Prostate gland (tissue), 2 donors: ENCODE data around the gene FAM114A1. TPM values are rescaled to one million over a fixed set of nuclear protein-coding genes. Genes with fewer than 3 reads are reported as not detected.

Source experiments
- DNase-seq: peaks from one replicate; pipeline ENCODE4 v3.0.0-alpha.2; 2019; ENCODE audit warnings: low spot score
- H3K27ac ChIP-seq, 2 donors: fragments of 200-600 bp; sonication (generic); 2 replicates each; pipeline ENCODE4 v1.5.1; 2017 to 2019
- H3K27me3 ChIP-seq: fragments of 200-600 bp; sonication (generic); replicated peaks from 2 replicates; pipeline ENCODE4 v1.5.1; 2019; ENCODE audit not compliant: insufficient read depth
- H3K36me3 ChIP-seq, 2 donors: fragments of 200-600 bp; sonication (generic); 1 replicate in 1 of 2; 2 replicates in 1 of 2; pipeline versions ENCODE4 v1.5.1 to v1.8.1; 2017 to 2019
- H3K4me1 ChIP-seq: fragments of 200-600 bp; sonication (generic); replicated peaks from 2 replicates; pipeline ENCODE4 v1.5.1; 2019
- H3K4me3 ChIP-seq, 2 donors: fragments of 200-600 bp; sonication (generic); 2 replicates each; pipeline ENCODE4 v1.5.1; 2017 to 2019
- H3K9me3 ChIP-seq: fragments of 200-600 bp; sonication (generic); 2 replicates; pipeline ENCODE4 v1.5.1; 2017
- POLR2A ChIP-seq: fragments of 450-650 bp; IDR thresholded peaks from one replicate; pipeline ENCODE4 v1.6.1; 2016; ENCODE audit warnings: antibody characterized with exemption, mild to moderate bottlenecking
- POLR2AphosphoS5 ChIP-seq: sonication (generic); formaldehyde crosslinking; IDR thresholded peaks from one replicate; pipeline ENCODE4 v1.6.1; 2017; ENCODE audit warnings: antibody characterized with exemption
- WGBS: methylation state at CpG from one replicate; pipeline ENCODE4 v1.1.5; 2018; 5-methylcytosine and 5-hydroxymethylcytosine counted together
- intact Hi-C: fragments of 100-400 bp; cut with DNase I; formaldehyde crosslinking; loops from one replicate; pipeline ENCODE4 v1.14.2; 2022
- total RNA-seq, 2 donors: library from RNA; depleted of rRNA; stranded (reverse); fragments of >200 nt; gene quantifications; one replicate each; pipeline ENCODE4 v1.1.0, GENCODE V29; 2016
- TF ChIP-seq, protein P1 (sequence below), 4 experiments: fragments of 200-600 bp in 2 of 4; fragments of 450-650 bp in 2 of 4; sonication (generic) in 2 of 4; IDR thresholded peaks; 1 replicate in 3 of 4; 2 replicates in 1 of 4; pipeline ENCODE4 v1.5.1; 2016 to 2019; ENCODE audit warnings: antibody characterized with exemption in 4 of 4, mild to moderate bottlenecking in 2 of 4, moderate library complexity in 2 of 4

FAM114A1 gene
- total RNA-seq, 2 donors from 2014 or later: 117 to 118 TPM

- TF ChIP-seq POLR2A: no peak
- Histone ChIP-seq H3K4me1 (no peaks in the 10 kb centered on the region), H3K27me3 (no peaks in the 10 kb centered on the region), H3K4me3 (no peak overlapping the region), H3K9me3 (no peaks in the 10 kb centered on the region), H3K27ac (no peak overlapping the region), H3K36me3 (no peaks in the 10 kb centered on the region)
- no peak for DNase-seq
- WGBS: 85% methylated on average over 7 of the region's 7 CpGs
- intact Hi-C loops: no loop called here
These were observed 108.7 kb downstream of the FAM114A1 start for GRCh38 chr4:38976308-38976707.

DNA sequence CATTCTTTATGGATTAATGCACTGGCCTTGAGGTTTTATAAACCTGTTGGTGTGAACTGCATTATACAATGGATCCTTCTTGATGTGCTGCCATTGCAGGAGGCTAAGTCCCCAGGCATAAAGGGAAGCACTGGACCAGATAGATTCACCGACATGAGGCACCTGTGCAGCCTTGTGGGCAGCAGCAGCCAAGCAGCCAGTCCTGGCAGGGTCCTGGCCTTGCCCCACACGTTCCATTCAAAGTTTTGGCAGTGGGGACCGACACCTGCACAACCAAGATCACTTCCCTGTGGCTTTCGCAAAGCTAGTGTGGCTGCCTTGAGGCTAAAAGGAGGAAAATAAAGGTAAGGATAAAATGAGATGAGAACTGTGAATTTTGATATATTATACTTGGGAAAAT is 111.5 kb downstream of the FAM114A1 start:
- Histone ChIP-seq H3K36me3 (no peaks in the 10 kb centered on the region), H3K4me1 (no peaks in the 10 kb centered on the region), H3K9me3 (no peaks in the 10 kb centered on the region), H3K27ac (no peak overlapping the region), H3K4me3 (no peak overlapping the region), H3K27me3 (no peaks in the 10 kb centered on the region)
- TF ChIP-seq POLR2A (no peak), POLR2AphosphoS5 (no peak)
- TF ChIP-seq, protein P1, sequence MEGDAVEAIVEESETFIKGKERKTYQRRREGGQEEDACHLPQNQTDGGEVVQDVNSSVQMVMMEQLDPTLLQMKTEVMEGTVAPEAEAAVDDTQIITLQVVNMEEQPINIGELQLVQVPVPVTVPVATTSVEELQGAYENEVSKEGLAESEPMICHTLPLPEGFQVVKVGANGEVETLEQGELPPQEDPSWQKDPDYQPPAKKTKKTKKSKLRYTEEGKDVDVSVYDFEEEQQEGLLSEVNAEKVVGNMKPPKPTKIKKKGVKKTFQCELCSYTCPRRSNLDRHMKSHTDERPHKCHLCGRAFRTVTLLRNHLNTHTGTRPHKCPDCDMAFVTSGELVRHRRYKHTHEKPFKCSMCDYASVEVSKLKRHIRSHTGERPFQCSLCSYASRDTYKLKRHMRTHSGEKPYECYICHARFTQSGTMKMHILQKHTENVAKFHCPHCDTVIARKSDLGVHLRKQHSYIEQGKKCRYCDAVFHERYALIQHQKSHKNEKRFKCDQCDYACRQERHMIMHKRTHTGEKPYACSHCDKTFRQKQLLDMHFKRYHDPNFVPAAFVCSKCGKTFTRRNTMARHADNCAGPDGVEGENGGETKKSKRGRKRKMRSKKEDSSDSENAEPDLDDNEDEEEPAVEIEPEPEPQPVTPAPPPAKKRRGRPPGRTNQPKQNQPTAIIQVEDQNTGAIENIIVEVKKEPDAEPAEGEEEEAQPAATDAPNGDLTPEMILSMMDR (IDR thresholded peaks at IDR 0.05): no peak
- intact Hi-C loops: no loop called here
- DNase-seq: no peak
- 86% methylated on average over 4 of the region's 4 CpGs for WGBS

- Histone ChIP-seq H3K36me3 (no peaks in the 10 kb centered on the region), H3K27me3 (no peaks in the 10 kb centered on the region), H3K9me3 (no peaks in the 10 kb centered on the region), H3K27ac (no peak overlapping the region), H3K4me1 (no peaks in the 10 kb centered on the region), H3K4me3 (no peak overlapping the region)
- WGBS: 81% methylated on average over 3 of the region's 3 CpGs
- intact Hi-C loops: no loop called here
- TF ChIP-seq POLR2AphosphoS5 (no peak), POLR2A (no peak)
- TF ChIP-seq, protein P1 (IDR thresholded peaks at IDR 0.05): no peak
- no peak for DNase-seq
These were observed 112.1 kb downstream of the FAM114A1 start for GRCh38 chr4:38979511-38980230.

DNA sequence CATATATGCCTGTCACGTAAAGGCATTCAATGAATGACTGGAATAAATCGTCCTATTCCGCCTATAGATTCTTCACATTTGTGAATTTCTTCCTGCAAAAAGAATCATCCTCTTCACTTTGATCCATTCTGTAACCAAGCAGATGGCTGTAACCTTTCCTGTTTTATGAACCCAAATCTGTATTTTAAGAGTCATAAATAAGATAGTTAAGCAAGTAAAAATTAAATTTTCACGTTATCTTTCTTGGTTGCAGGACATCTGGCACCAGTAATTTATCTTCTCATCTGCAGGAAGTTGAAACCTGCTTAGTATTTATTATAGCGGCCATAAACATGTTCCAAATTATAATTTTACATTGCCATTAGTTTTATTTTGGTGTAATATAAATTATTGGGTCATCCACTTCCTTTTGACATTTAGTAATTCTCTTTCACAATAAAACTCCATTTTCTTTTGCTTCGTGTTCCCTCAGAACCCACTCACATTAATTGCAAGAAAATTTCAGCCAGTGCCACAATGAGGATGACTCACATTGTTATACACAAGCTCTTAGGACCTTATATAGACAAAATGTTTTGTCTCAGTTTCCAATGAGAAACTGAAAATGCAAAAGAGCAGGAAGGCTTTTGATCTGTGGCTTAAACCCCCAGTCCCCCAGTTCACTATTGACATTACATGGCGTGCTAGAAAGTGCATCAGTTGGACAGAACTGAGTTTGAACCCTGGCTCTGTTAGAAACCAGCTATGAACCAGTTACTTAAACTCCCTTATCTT is 113.5 kb downstream of the FAM114A1 start:
- intact Hi-C loops: no loop called here
- DNase-seq: no peak
- no peaks in the 10 kb centered on the region for H3K27me3 ChIP-seq
- H3K4me1 ChIP-seq: no peaks in the 10 kb centered on the region
- H3K27ac ChIP-seq: peak overlapping the region in 1 of 2 donors; percentile 47
- no peaks in the 10 kb centered on the region for H3K36me3 ChIP-seq
- WGBS: 50% methylated on average over 7 of the region's 7 CpGs
- H3K4me3 ChIP-seq: no peak overlapping the region
- H3K9me3 ChIP-seq: no peaks in the 10 kb centered on the region
- TF ChIP-seq POLR2A (no peak), POLR2AphosphoS5 (no peak)
- TF ChIP-seq, protein P1 (IDR thresholded peaks at IDR 0.05): no peak

DNA sequence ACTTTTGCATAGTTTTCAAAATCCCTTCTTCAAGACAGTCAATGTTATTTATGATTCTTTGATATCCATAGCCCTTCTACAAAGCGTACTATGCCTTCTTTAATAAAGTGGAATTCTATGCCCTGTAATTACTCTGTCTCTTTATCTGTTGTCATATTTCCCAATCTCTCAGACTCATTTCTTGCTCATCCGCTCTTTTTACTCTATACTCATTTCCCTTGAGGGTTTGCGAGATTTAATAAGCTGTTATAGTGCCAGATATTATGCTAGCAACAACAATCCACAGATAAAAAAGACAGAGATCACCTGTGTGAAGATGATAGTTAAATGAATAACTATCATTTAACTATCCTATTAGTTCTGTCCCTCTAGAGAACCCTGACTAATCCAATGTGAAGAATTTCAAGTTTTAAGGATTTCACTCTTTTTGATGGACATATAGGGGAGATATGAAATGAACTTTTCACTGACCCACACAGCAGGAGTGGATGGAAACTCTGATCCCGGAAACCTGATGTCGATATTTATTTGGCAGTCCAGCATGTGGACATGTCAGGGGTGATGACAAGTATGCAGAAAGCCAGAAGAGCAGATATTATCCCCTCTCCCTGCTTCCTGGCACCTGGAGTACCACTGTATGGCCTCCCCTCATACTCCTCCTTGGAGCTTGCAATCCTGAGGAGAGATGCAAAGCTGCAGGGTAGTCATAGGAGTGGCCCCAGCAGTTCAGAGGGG is 114.9 kb downstream of the FAM114A1 start:
- TF ChIP-seq, protein P1 (IDR thresholded peaks at IDR 0.05): no peak
- TF ChIP-seq POLR2A (no peak), POLR2AphosphoS5 (no peak)
- Histone ChIP-seq H3K9me3 (no peaks in the 10 kb centered on the region), H3K27ac (no peak overlapping the region), H3K4me3 (no peak overlapping the region), H3K4me1 (no peaks in the 10 kb centered on the region), H3K27me3 (no peaks in the 10 kb centered on the region), H3K36me3 (no peaks in the 10 kb centered on the region)
- no peak for DNase-seq
- 83% methylated on average over 5 of the region's 5 CpGs for WGBS
- intact Hi-C loops: no loop called here
